GM12891 (cell line): Measurements from ENCODE around the gene ZNF354C.
"Not testable (repeated sequence)": the region's sequence is repeated elsewhere in the genome, so short reads cannot be mapped to it uniquely, and the experiment has no call there.

Experiments
- DNase-seq: peaks from one replicate; pipeline ENCODE4 v3.0.0; 2011; ENCODE audit warnings: low spot score; ENCODE audit not compliant: insufficient read length
- FAIRE-seq: peaks from 2 replicates; lab custom pipeline; 2011; peaks lifted over from hg19 to GRCh38; lab: Jason Lieb, UNC
- PAX5 ChIP-seq: IDR thresholded peaks from 2 replicates; pipeline ENCODE4 v1.6.1; 2011; ENCODE audit warnings: low read length, moderate library complexity, mild to moderate bottlenecking; ENCODE audit not compliant: insufficient read depth, severe bottlenecking
- POLR2A ChIP-seq: IDR thresholded peaks from 2 replicates; pipeline ENCODE4 v1.6.1; 2011; ENCODE audit warnings: low read depth, low read length, control low read depth
- POLR2AphosphoS5 ChIP-seq: IDR thresholded peaks from 2 replicates; pipeline ENCODE4 v1.6.1; 2011; ENCODE audit warnings: low read depth, low read length, control low read depth
- POU2F2 ChIP-seq: IDR thresholded peaks from 2 replicates; pipeline ENCODE4 v1.6.1; 2011; ENCODE audit warnings: low read depth, mild to moderate bottlenecking, control low read depth, low read length, moderate library complexity
- SPI1 ChIP-seq: IDR thresholded peaks from 2 replicates; pipeline ENCODE4 v1.6.1; 2011; ENCODE audit warnings: low read depth, low read length, control low read depth
- TAF1 ChIP-seq: IDR thresholded peaks from 2 replicates; pipeline ENCODE4 v1.6.1; 2011; ENCODE audit warnings: low read depth, low read length, control low read depth

ZNF354C gene

DNA sequence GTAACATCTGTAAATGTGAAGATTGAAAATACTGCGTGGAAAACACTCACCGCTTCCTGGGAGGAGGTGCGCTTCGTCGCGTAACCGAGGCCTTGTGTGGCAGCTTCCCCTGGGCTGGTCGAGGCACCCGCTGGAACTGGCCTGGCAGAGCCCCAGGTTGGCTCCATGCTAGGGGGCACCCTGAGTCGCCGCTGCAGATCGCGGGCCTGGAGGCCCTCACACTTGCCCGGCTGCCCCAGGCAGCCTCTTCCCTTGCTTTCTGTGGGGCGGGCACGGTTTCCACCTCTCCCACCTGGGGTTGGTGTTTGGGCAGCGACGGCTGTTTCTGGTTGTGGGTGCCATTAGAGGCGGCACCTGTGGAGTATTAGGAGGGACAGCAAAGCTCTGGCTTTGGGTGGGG lies 852 bp downstream of the ZNF354C start:
- no peak for TF ChIP-seq PAX5
- TF ChIP-seq POLR2AphosphoS5: no peak
- no peak for TF ChIP-seq POLR2A
- no peak for TF ChIP-seq SPI1
- TF ChIP-seq TAF1: no peak
- no peak for TF ChIP-seq POU2F2
- DNase-seq (no peak), FAIRE-seq (no peak)

DNA sequence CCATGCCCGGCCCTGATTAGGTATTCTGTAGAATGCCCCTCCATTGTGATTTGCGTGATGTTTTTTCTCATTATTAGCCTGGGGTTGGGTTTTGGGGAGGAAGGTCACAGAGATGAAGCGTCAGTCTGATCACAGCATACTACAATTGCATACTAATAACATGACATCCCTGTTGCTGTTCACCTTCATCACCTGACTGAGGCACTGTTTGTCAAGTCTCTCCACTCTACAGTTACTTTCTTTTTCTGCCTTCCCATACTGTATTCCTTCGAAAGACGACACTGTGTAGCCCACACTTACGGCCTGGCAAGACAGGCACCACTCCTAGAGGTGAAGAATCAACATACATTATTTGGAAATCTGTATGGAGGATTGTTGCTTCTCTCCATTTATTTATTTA lies 5.5 kb downstream of the ZNF354C start:
- TF ChIP-seq POLR2AphosphoS5 (no peak), TAF1 (no peak), POU2F2 (no peak), POLR2A (no peak), SPI1 (no peak), PAX5 (no peak)
- DNase-seq (no peak), FAIRE-seq (no peak)

DNA sequence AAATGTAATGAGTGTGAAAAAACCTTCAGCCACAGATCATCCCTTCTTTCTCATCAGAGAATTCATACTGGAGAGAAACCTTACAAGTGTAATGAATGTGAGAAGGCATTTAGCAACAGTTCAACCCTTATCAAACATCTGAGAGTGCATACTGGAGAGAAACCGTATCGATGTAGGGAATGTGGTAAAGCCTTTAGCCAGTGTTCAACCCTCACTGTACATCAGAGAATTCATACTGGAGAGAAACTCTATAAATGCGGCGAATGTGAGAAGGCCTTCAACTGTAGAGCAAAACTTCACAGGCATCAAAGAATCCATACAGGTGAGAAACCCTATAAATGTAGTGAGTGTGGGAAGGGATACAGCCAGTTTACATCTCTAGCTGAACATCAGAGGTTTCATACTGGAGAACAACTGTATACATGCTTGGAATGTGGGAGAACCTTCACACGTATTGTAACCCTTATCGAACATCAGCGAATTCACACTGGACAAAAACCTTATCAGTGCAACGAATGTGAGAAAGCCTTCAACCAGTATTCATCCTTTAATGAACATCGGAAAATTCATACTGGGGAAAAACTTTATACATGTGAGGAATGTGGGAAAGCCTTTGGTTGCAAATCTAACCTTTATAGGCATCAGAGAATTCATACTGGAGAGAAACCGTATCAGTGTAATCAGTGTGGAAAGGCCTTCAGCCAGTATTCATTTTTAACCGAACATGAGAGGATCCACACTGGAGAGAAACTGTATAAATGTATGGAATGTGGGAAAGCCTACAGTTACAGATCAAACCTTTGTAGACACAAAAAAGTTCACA lies 19.2 kb downstream of the ZNF354C start:
- TF ChIP-seq POU2F2 (no peak), PAX5 (no peak), SPI1 (no peak), POLR2AphosphoS5 (no peak), TAF1 (no peak), POLR2A (no peak)
- DNase-seq (no peak), FAIRE-seq (no peak)

DNA sequence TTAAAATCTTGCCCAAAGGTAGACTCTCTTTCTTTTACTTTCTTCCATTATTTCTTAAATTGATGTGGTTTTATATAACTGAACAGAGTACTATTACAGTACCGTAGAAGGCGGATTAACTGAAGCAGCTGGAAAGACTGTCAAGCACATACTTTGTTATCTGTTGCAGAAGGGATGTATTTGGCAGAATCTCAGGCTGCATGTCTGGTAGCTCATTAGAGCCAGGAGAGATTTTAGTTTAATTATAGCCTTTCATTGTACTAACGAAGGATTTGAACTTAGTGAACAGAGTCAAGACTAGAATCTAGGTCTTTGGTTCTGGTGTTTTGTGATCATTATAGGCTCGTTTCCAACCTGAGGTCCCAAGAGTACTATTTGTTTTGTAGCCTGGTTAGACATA lies 20.6 kb downstream of the ZNF354C start:
- no peak for FAIRE-seq
- no peak for TF ChIP-seq POLR2A
- no peak for TF ChIP-seq POU2F2
- no peak for TF ChIP-seq SPI1

DNA sequence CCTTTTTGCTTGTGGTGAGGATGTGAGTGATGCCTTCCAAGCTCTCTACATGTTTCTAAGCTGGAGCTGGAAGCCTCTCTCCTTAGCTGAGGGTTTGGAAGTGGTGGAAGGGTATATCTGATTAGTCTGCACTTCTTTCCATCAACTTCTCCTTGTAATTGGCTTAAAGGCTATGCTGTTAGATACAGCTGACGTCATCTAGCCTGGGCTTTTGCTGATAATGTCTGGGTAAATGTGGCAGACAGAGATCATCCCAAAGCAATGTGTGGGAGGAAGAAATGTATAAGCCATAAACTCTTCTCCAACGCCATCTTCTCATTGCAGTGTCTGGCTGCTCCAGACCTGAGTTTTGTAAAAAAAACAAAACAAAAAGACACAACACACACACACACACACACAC lies 29.3 kb downstream of the ZNF354C start:
- no peak for FAIRE-seq
- DNase-seq: no peak
- TF ChIP-seq POLR2A (no peak), POU2F2 (no peak), SPI1 (no peak), TAF1 (no peak), POLR2AphosphoS5 (no peak), PAX5 (no peak)

More for the DNA sequence above, 20.6 kb downstream of the ZNF354C start:
- no peak for DNase-seq

DNA sequence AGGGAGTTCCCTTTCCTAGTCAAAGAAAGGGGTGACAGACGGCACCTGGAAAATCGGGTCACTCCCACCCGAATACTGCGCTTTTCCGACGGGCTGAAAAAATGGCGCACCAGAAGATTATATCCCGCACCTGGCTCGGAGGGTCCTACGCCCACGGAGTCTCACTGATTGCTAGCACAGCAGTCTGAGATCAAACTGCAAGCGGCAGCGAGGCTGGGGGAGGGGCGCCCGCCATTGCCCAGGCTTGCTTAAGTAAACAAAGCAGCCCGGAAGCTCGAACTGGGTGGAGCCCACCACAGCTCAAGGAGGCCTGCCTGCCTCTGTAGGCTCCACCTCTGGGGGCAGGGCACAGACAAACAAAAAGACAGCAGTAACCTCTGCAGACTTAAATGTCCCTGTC lies 41.1 kb downstream of the ZNF354C start:
- FAIRE-seq, DNase-seq: not testable (repeated sequence)

DNA sequence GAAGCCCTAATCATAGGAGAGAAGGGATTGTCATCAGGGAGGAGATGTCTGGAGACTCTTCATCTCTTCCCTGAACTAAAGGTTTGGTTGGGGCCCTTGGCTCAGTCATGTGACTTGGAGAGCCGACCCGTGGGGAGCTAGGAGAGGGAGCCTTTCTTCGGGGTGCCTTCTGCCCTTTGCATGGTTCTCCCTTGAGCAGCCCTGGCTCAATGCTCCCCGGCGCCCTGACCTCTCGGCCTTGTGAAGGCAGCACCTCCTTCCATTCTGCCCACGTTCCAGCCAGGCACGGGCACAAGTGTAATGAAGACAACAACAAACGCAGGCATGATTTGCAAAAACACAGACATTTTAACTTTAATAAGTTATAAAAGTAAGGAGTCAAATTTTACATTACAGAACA lies 50.4 kb downstream of the ZNF354C start:
- no peak for FAIRE-seq
- DNase-seq: no peak
- no peak for TF ChIP-seq POLR2AphosphoS5
- no peak for TF ChIP-seq PAX5
- no peak for TF ChIP-seq POLR2A
- TF ChIP-seq POU2F2: no peak

DNA sequence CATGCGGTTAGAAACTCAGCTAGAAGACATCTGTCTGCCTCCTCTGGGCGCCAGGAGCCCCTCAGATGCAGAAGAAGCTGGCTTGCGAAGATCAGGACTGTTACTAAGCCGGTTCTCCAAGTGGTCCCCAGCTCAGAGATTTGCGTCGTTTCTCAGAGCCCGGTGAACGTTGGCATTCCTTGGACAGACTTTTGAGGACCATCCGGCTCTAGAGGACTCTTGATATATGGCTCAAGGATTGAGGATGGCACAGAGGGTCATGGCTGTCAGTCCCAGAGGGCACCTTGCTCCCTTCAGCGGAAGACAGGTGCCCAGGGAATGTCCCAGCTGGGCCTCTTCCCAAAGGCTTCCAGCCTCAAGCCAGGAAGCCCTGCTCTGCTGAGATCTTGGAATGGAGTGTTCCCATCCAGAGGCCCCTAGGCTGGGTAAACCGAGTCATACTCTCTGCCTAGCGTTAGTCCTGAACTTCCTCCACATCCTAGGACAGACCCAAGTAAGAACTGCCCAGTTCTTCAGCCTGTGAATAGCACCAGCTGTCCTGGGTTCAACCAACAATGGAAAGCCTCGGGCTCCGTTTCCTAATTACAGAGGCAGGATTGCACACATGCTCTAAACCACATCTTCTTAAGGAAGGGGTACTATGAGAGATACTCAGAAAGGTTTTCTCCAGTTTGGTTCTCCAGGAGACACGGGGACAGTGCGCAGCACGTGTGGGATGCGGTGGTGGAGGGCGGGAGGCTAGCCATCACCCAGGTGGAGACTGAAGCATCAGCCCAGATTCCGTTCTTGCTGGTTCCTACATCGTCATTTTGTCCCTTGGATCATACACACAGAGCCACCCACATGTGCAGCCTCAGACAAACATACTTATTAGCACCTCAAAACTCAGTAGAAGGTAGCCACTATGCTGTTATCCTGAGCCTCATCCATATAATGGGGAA lies 51.4 kb downstream of the ZNF354C start:
- TF ChIP-seq POU2F2: no peak
- FAIRE-seq (no peak), DNase-seq (no peak)

DNA sequence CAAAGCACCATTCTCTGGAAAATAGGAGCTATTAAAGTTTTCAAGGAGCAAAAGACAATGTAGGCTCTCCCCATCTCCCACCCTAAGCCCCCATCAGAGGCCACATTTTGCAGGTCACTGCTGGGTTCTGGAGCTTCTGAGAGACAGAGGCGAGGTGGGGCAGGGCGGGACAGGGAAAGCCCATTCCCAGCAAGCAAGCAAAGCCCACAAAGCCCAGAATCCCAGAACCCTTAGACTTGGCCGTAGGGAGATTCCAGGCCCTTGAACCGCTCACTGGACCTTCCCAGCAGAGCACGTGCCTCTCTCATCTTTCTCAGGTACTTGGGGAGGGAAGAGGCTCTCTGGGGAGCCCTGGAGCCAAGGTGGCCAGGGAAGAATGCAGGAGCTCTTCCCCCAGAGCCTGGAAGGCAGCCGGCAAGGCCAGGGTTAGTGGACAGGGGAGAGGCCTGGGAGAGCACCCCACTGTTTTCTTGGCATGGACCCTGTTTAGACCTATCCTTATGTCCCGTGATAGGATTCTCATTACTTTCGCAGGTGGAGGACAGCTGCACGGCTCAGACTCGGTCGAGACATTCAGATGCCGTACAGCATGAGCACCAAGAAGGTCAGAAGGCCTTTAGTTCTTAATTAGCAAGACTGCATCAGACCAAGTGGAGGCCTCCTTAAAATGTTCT lies 52.4 kb downstream of the ZNF354C start:
- no peak for DNase-seq
- no peak for TF ChIP-seq POU2F2
- no peak for TF ChIP-seq PAX5
- no peak for TF ChIP-seq POLR2AphosphoS5
- no peak for TF ChIP-seq SPI1
- TF ChIP-seq POLR2A: no peak
- no peak for TF ChIP-seq TAF1
- FAIRE-seq: no peak

DNA sequence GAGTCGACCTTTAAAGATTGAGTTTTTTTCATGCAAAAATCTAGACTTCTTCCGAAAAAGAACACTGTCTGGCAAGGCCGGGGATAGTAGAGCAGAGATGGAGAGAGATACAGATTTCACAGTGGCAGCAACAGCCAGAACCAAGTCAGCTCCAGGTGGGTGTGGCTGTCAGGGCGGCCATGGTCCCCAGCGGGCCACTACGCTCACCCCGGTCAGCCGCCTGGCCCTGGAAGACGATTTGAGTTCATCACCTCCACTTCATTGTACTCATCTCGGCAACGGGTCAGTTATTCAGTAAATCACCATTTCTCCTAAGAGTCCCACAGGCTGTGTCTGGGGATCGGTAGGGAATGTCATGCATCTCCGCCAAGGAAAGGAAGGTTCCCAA lies 53.0 kb downstream of the ZNF354C start:
- DNase-seq (no peak), FAIRE-seq (no peak)
- no peak for TF ChIP-seq POLR2A
